Skeletal muscle tissue (tissue), 4 donors: Measurements from ENCODE around the gene FBXO42. TPM values are rescaled to one million over a fixed set of nuclear protein-coding genes. Genes with fewer than 3 reads are reported as not detected.
A peak's percentile ranks its signal among the peaks of the same experiment; 100 is the strongest.
"Not testable (repeated sequence)": the region's sequence is repeated elsewhere in the genome, so short reads cannot be mapped to it uniquely, and the experiment has no call there.

Experiments used
- H3K27ac ChIP-seq: one replicate; pipeline ENCODE4 v1.7.0; 2013; ENCODE audit warnings: mild to moderate bottlenecking, low read depth, low read length, inconsistent platforms
- H3K27me3 ChIP-seq, 3 donors: one replicate each; pipeline ENCODE4 v1.7.0; 2013; ENCODE audit warnings: low read length in 3 of 3; ENCODE audit not compliant: control insufficient read depth in 3 of 3, insufficient read depth in 3 of 3
- H3K36me3 ChIP-seq, 3 donors: one replicate each; pipeline ENCODE4 v1.7.0; 2013; ENCODE audit warnings: low read length in 3 of 3; ENCODE audit not compliant: control insufficient read depth in 3 of 3, insufficient read depth in 3 of 3
- H3K4me1 ChIP-seq, 3 donors: one replicate each; pipeline ENCODE4 v1.7.0; 2013; ENCODE audit warnings: low read length in 3 of 3, mild to moderate bottlenecking in 3 of 3; ENCODE audit not compliant: control insufficient read depth in 3 of 3, insufficient read depth in 3 of 3
- H3K4me3 ChIP-seq, 3 donors: one replicate each; pipeline ENCODE4 v1.7.0; 2013; ENCODE audit warnings: low read length in 3 of 3
- H3K9ac ChIP-seq, 3 donors: one replicate each; pipeline ENCODE4 v1.7.0; 2013; ENCODE audit warnings: low read length in 3 of 3, mild to moderate bottlenecking in 3 of 3, moderate library complexity in 2 of 3, low read depth in 1 of 3
- H3K9me3 ChIP-seq, 3 donors: one replicate each; pipeline ENCODE4 v1.7.0; 2013; ENCODE audit warnings: low read length in 3 of 3; ENCODE audit not compliant: control insufficient read depth in 3 of 3
- total RNA-seq: library from RNA; depleted of rRNA; stranded (reverse); fragments of >200 nt; gene quantifications from one replicate; pipeline ENCODE4 v1.2.3, GENCODE V29; 2014
- donor health status: Osteomylitis.

Gene FBXO42
- total RNA-seq, 1 donor from 2014 or later, result 12.0 TPM

DNA sequence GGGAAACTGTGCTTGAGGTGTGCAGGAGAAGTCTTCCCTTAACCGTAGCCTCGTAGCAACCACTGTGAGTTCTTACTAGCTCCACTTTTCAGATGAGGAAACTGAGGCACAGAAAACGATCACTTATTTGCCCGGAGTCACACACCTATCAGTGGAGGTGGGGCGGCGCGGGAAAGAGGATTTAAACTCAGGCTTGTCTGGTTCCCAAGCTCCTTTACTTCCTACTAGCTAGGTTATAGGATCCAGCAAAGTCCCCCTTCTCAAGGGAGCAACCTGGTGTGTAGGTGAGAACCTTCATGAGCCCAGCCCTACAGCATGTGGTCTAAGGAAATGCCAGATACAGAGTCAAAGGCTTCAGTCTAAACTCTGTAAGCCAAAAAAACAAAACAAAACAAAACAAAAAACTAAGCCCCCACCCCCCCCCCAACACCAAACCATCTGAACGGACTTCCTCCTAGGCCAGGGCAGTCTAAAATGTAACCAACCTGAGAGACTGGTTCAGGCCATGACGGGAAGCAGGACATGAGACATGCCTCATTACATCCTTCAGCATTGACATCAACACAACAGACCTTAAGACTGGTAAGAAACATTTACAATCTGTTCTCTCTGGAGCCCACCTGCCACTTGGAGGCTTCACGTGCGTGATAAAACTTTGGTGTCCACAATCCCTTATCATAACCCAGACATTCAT lies 709 bp upstream of the FBXO42 start:
- Histone ChIP-seq H3K36me3 (peaks cover 0 to 3% (median 0%) of the 10 kb centered on the region in 3 donors), H3K4me3 (peak overlapping the region; percentile 84 to 96 (median 92)), H3K27me3 (no peaks in the 10 kb centered on the region), H3K4me1 (peaks cover 15 to 23% (median 15%) of the 10 kb centered on the region in 3 donors), H3K9me3 (no peaks in the 10 kb centered on the region), H3K27ac (peak overlapping the region; percentile 92), H3K9ac (peak overlapping the region; percentile 88 to 98 (median 94))

DNA sequence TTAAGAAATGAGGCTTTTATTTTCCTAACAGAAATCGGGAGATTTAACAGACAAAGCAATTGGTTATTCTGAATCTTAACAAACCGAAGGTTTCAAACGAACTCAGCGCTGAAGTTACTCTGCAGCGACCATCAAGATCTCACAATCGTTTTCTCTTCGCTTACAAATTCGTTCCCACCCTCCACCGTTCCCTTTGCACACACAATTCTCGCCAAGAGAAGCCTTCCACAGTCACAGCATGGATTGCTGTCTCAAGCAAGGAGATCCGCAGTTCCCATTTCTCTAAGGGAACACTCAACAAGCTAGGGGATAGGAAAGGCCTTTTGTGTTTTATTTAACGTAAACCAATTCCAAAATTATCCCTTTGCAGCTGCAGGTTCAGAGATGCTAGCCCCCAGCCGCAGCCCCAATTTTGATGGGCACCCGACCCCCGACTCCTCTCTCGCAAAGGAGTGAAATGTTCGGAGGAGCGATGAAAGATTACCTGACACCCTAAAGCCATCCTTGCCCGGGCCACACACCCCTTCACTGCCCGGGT lies 755 bp downstream of the FBXO42 start:
- H3K36me3 ChIP-seq, result peaks cover 0 to 3% (median 0%) of the 10 kb centered on the region in 3 donors
- peak overlapping the region; percentile 94 to 98 (median 97) for H3K9ac ChIP-seq
- H3K4me1 ChIP-seq, result peaks cover 15 to 23% (median 15%) of the 10 kb centered on the region in 3 donors
- peak overlapping the region; percentile 92 to 96 (median 94) for H3K4me3 ChIP-seq
- H3K27ac ChIP-seq, result peak overlapping the region; percentile 92
- no peaks in the 10 kb centered on the region for H3K27me3 ChIP-seq
- no peaks in the 10 kb centered on the region for H3K9me3 ChIP-seq

DNA sequence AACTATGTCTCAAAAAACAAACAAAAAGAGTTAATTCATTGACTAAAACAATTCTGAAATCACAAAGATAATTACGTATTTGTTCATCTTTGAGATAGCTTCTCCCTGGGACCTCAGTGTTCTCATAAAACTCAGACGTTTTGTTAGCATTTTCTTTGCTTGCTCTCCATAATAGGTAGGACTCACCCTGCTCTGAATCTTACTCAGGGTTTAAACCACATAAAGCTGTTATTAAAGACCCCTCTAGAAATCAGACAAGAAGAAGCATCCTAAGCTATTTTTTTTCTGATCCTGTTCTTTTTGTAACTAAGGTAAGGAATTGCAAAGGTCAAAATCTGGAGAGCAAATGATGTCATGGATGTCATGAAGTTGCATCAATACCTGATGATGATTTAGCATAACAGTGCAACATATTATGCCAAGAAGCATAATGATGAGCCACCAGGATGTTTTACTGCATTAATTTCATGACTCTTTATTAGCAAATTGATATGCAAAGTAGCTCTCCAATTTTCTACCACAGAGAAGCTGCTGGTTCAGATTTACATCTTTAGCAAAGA lies 2.4 kb downstream of the FBXO42 start:
- no peak overlapping the region for H3K9ac ChIP-seq
- no peaks in the 10 kb centered on the region for H3K9me3 ChIP-seq
- H3K27ac ChIP-seq, result no peak overlapping the region
- H3K27me3 ChIP-seq, result no peaks in the 10 kb centered on the region
- H3K4me1 ChIP-seq, result peaks cover 15 to 23% (median 15%) of the 10 kb centered on the region in 3 donors
- peaks cover 0 to 3% (median 0%) of the 10 kb centered on the region in 3 donors for H3K36me3 ChIP-seq
- no peak overlapping the region for H3K4me3 ChIP-seq

DNA sequence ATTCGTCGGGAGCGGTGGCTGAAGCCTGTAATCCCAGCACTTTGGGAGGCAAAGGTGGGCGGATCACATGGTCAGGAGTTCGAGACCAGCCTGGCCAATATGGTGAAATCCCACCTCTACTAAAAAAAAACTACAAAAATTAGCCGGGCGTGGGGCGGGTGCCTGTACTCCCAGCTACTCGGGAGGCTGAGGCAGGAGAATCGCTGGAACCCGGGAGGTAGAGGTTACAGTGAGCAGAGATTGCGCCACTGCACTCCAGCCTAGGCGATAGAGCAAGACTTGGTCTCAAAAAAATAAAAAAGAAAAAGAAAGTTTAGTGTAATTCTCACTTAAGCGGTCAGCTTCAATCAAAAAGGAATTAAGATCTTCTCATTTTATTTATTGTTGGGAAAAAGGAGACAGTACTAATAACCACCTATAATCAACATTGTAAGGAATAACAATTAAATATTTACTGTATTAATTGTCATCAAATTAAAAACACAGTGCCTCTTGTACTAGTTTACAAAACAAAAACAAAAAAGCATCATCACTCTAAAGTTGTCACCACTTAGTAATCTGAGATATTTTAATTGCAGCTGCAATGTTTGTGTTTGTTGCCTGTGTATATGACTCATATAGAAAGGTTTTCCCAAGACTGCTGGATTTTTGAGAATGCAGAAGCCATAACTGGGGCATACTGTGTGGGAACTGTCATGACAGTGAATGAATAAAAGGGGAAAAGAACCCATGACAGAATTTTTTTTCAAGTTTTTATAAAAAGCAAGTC lies 3.7 kb downstream of the FBXO42 start:
- Histone ChIP-seq H3K27ac (no peak overlapping the region), H3K4me1 (peaks cover 15 to 23% (median 15%) of the 10 kb centered on the region in 3 donors), H3K27me3 (no peaks in the 10 kb centered on the region), H3K9me3 (no peaks in the 10 kb centered on the region), H3K36me3 (peaks cover 0 to 3% (median 0%) of the 10 kb centered on the region in 3 donors), H3K4me3 (no peak overlapping the region), H3K9ac (no peak overlapping the region)

DNA sequence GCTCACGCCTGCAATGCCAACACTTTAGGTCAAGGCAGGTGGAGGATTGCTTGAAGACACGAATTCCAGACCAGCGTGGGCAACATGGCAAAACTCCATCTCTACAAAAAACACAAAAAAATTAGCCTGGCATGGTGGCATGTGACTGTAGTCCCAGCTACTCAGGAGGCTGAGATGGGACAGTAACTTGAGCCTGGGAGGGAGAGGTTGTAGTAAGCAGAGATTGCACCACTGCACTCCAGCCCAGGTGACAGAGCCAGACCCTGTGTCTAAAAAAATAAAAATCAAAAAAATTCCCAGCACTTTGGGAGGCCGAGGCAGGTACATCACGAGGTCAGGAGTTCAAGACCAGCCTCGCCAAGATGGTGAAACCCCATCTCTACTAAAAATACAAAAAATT lies 9.0 kb downstream of the FBXO42 start:
- not testable (repeated sequence) for H3K36me3 ChIP-seq, H3K9me3 ChIP-seq, H3K27me3 ChIP-seq, H3K4me3 ChIP-seq, H3K4me1 ChIP-seq, H3K9ac ChIP-seq, H3K27ac ChIP-seq

DNA sequence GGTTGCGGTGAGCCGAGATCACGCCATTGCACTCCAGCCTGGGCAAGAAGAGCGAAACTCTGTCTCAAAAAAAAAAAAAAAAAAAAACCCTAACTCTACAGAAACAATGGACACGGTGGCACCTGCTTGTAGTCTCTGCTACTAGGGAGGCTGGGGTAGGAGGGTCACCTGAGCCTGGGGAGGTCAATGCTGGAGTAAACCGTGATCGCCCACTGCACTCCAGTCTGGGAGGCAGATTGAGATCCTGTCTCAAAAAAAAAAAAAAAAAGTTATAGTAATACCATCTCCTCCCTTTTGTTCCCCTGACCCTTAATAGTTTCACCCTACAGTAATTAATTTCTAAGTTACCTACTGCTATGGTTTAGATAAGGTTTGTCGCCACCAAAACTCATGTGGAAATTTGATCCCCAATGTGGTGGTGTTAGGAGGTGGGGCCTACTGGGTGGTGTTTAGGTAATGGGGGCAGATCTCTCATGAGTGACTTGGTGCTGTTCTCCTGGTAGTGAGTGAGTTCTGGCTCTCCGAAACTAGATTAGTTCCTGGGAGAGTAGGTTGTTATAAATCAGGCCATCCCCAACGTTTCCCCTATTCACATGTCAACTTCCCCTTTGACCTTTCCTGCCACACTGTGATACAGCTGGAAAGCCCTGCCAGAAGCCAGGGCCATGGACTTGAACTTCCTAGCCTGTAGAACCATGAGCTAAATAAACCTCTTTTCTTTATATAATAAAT lies 9.8 kb downstream of the FBXO42 start:
- H3K27me3 ChIP-seq, result no peaks in the 10 kb centered on the region
- H3K27ac ChIP-seq, result no peak overlapping the region
- peaks cover 0 to 2% (median 0%) of the 10 kb centered on the region in 3 donors for H3K4me1 ChIP-seq

DNA sequence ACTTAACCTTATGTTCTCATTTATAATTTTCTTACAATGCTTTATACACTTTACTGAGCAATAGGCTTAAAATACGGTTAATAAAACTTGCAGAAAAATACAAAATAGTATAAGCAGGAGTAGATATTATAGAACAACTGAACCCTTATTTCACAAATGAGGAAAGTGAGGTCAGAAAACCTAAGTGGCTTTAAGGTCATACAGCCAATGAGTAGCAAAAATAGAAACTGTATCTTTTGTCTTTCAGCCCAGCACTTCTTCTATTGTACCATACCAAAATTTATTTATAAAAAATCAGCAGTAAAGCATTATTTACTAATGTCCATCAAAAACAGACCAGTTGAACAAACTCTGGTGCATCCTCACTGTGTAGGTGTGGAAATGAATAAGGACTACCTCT lies 11.6 kb downstream of the FBXO42 start:
- H3K4me1 ChIP-seq, result peaks cover 0 to 2% (median 0%) of the 10 kb centered on the region in 3 donors
- no peak overlapping the region for H3K27ac ChIP-seq
- H3K9ac ChIP-seq, result no peak overlapping the region
- no peak overlapping the region for H3K4me3 ChIP-seq
- no peaks in the 10 kb centered on the region for H3K9me3 ChIP-seq
- H3K36me3 ChIP-seq, result no peaks in the 10 kb centered on the region
- H3K27me3 ChIP-seq, result no peaks in the 10 kb centered on the region

More for the DNA sequence above, 9.8 kb downstream of the FBXO42 start:
- Histone ChIP-seq H3K4me3 (no peak overlapping the region), H3K9ac (no peak overlapping the region), H3K9me3 (no peaks in the 10 kb centered on the region), H3K36me3 (no peaks in the 10 kb centered on the region)

DNA sequence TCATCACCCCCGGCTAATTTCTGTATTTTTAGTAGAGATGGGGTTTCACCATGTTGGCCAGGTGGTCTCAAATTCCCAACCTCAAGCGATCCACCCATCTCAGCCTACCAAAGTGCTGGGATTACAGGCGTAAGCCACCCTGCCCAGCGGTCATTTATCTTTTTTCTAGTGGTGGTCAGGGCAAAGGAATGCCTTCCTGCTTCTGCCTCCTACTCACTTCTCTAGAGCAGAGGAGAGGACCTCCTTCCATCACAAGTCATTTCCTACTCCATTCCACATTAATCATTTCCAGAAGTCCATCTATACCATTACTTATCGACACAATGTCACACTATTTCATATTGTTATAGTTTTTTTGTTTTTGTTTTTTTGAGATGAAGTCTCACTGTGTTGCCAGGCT lies 13.3 kb downstream of the FBXO42 start:
- H3K27ac ChIP-seq, result no peak overlapping the region
- no peaks in the 10 kb centered on the region for H3K9me3 ChIP-seq
- H3K4me1 ChIP-seq, result peaks cover 0 to 6% (median 0%) of the 10 kb centered on the region in 3 donors
- no peak overlapping the region for H3K9ac ChIP-seq
- no peak overlapping the region for H3K4me3 ChIP-seq
- no peaks in the 10 kb centered on the region for H3K36me3 ChIP-seq
- no peaks in the 10 kb centered on the region for H3K27me3 ChIP-seq

DNA sequence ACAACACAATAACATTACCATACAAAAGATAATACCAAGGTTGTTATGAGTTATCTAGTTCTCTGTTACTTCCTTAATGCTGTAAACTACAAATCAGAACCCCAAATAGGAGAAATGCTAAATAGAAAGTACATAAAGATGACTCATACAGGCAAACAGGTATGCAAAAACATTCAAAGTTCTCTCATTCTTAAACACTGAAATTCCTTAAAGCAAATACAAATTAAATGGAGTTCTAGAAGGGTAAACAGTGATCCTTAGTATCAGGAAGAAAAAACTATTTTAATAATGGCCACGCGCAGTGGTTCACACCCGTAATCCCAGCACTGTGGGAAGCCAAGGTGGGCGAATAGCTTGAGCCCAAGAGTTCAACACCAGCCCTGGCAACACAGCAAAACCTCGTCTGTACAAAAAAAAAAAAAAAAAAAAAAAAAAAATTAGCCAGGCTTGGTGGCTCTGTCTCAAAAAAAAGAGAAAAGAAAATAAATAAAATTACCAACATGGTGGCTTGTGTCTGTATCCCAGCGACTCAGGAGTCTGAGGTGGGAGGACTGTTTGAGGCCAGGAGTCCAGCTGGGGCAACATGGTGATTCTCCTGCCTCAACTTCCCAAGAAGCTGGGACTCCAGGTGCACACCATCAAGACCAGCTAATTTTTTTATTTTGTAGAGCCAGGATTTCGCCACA lies 17.5 kb downstream of the FBXO42 start:
- Histone ChIP-seq H3K9ac (no peak overlapping the region), H3K36me3 (no peaks in the 10 kb centered on the region), H3K9me3 (no peaks in the 10 kb centered on the region), H3K27ac (no peak overlapping the region), H3K4me3 (no peak overlapping the region), H3K27me3 (no peaks in the 10 kb centered on the region), H3K4me1 (peaks cover 0 to 8% (median 0%) of the 10 kb centered on the region in 3 donors)
